HCT116 (cell line): ENCODE results near the gene GABRA5.

Experiments used
- EZH2 ChIP-seq: fragments of 200-600 bp; sonication (generic); IDR thresholded peaks from 2 replicates; pipeline ENCODE4 v1.6.1; 2017; ENCODE audit warnings: antibody characterized with exemption, mixed run types
- MAX ChIP-seq: IDR thresholded peaks from 2 replicates; pipeline ENCODE4 v1.6.1; 2012
- POLR2A ChIP-seq: IDR thresholded peaks from 2 replicates; pipeline ENCODE4 v1.7.0; 2011; ENCODE audit warnings: borderline replicate concordance; ENCODE audit not compliant: insufficient read depth, insufficient read length; ENCODE audit errors: extremely low read depth
- POLR2AphosphoS5 ChIP-seq: IDR thresholded peaks from 2 replicates; pipeline ENCODE4 v1.6.1; 2011; ENCODE audit warnings: mild to moderate bottlenecking, low read depth, low read length, moderate library complexity
- RAD21 ChIP-seq: IDR thresholded peaks from 2 replicates; pipeline ENCODE4 v1.6.1; 2012; ENCODE audit warnings: low read depth, mild to moderate bottlenecking
- SIN3A ChIP-seq: IDR thresholded peaks from 2 replicates; pipeline ENCODE4 v1.6.1; 2012; ENCODE audit warnings: low read depth
- SP1 ChIP-seq: IDR thresholded peaks from 2 replicates; pipeline ENCODE4 v1.6.1; 2012; ENCODE audit warnings: low read depth
- TCF7L2 ChIP-seq: IDR thresholded peaks from 2 replicates; pipeline ENCODE4 v1.7.0; 2011; ENCODE audit warnings: borderline replicate concordance, inconsistent platforms; ENCODE audit not compliant: insufficient read depth, insufficient read length; ENCODE audit errors: extremely low read depth
- YY1 ChIP-seq: IDR thresholded peaks from 2 replicates; pipeline ENCODE4 v1.6.1; 2011; ENCODE audit warnings: low read length, low read depth, moderate library complexity, mild to moderate bottlenecking; ENCODE audit not compliant: insufficient replicate concordance; ENCODE audit errors: extremely low read depth
- ZFX ChIP-seq: fragments of 450-650 bp; IDR thresholded peaks from 2 replicates; pipeline ENCODE4 v1.6.1; 2017
- ZNF274 ChIP-seq: fragments of 200-500 bp; sonication (Bioruptor generic); IDR thresholded peaks from 2 replicates; pipeline ENCODE4 v1.6.1; 2014; ENCODE audit warnings: mild to moderate bottlenecking, low read depth, low read length, inconsistent platforms
- TF ChIP-seq, protein P1 (sequence below), 3 experiments: fragments of 200-600 bp in 1 of 3; sonication (generic) in 1 of 3; IDR thresholded peaks in 2 of 3; conservative IDR thresholded peaks in 1 of 3; 2 replicates each; pipeline ENCODE4 v1.5.1; 2012 to 2017; ENCODE audit warnings: low read depth in 2 of 3, low read length in 2 of 3, antibody characterized with exemption in 1 of 3, borderline replicate concordance in 1 of 3, control low read depth in 1 of 3, mild to moderate bottlenecking in 1 of 3, mixed read lengths in 1 of 3, mixed run types in 1 of 3, moderate library complexity in 1 of 3; ENCODE audit not compliant: insufficient read depth in 1 of 3

DNA sequence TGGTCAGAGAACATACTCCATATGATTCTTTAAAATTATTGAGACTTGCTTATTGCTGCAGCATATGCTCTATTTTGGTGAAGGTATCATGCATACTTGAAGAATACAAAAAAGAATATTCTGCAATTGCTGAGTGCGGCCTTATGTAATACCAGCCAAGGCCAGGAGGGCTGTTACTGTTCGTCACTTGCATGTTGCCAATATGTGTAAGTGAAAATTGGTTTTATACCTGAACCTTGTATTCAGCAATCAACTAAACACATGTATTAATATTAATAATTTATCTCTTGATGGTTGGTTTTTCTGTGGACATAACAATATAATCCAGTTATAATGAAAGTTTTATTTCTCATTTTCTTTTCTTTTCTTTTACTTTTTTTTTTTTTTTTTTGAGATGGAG is 13.9 kb upstream of the GABRA5 start:
- TF ChIP-seq, protein P1, sequence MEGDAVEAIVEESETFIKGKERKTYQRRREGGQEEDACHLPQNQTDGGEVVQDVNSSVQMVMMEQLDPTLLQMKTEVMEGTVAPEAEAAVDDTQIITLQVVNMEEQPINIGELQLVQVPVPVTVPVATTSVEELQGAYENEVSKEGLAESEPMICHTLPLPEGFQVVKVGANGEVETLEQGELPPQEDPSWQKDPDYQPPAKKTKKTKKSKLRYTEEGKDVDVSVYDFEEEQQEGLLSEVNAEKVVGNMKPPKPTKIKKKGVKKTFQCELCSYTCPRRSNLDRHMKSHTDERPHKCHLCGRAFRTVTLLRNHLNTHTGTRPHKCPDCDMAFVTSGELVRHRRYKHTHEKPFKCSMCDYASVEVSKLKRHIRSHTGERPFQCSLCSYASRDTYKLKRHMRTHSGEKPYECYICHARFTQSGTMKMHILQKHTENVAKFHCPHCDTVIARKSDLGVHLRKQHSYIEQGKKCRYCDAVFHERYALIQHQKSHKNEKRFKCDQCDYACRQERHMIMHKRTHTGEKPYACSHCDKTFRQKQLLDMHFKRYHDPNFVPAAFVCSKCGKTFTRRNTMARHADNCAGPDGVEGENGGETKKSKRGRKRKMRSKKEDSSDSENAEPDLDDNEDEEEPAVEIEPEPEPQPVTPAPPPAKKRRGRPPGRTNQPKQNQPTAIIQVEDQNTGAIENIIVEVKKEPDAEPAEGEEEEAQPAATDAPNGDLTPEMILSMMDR (IDR thresholded peaks at IDR 0.05 in 2 of 3, conservative IDR thresholded peaks at IDR 0.05 in 1 of 3; ENCODE audit: borderline replicate concordance in 1 of 3, insufficient read depth in 1 of 3, low read depth in 2 of 3, low read length in 2 of 3): no peak
- TF ChIP-seq POLR2A (no peak), EZH2 (no peak), ZFX (no peak), MAX (no peak), POLR2AphosphoS5 (no peak), SIN3A (no peak), ZNF274 (no peak), SP1 (no peak), RAD21 (no peak), TCF7L2 (no peak), YY1 (no peak)
